ENCODE results near the gene MARK2. TPM values are rescaled to one million over a fixed set of nuclear protein-coding genes. Genes with fewer than 3 reads are reported as not detected.

The MARK2 gene
- total and polyA plus RNA-seq, 10 of the 15 experiments (the other 5 are each of a cell fraction or from before 2014, with no cell fraction given) = 0.19 to 29.5 (median 13.2) TPM

DNA sequence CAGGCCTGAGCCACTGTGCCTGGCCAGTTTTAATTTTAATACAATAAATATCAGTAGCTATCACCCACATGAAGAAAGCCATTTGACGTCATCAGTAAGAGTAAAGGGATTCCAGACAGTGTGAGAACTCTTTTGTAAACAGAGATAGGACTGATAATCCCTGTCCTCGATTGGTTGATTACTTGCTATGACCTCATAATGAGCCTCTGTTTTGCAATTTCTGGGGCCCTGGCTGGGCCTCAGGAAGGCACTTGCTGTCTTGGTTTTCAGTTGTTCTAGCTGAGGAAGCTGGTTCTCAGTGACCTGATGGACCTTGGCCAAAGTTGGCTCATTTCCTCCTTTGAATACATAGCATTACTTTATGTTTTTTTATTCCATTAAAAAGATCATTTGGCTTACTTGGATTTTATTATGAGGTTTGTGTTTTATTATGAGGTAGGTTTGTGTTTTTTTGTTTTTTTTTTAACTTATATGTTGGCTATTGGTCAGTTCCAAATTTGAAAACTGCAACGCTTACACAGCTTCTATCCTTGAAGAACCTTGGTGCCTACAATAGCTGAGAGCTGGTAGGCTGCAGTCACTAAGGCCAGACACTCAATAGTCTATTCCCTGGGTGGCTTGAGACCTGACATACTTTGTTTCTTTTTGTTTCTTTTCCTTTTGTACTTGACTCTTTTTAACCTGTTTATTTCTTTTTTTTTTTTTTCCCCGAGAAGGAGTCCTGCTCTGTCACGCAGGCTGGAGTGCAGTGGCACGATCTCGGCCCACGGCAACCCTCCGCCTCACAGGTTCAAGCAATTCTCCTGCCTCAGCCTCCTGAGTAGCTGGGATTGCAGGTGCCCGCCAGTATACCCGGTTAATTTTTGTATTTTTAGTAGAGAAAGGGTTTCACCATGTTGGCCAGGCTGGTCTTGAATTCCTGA lies 20.0 kb downstream of the MARK2 start:
- peaks cover 19% of the 10 kb centered on the region for H3K79me2 ChIP-seq (ENCODE audit: control insufficient read depth, insufficient read depth, low read length)
- ATAC-seq = peak; percentile 40
- SMC1A ChIA-PET (ENCODE audit: uncharacterized antibody, unreplicated experiment) = interaction anchor here (0.7 to 13.9 kb wide), 3 partner anchors 9 to 28 kb away, joined by 3 to 153 read pairs (median 3); partner anchors contain the start of gene MARK2
- no peaks in the 10 kb centered on the region for H4K20me1 ChIP-seq (ENCODE audit: control insufficient read depth, insufficient read depth)
- TF ChIP-seq POU2F2 (IDR thresholded peaks at IDR 0.05; ENCODE audit: borderline replicate concordance, low read depth, low read length) = no peak
- TF ChIP-seq ATF7 (IDR thresholded peaks at IDR 0.05; ENCODE audit: low read depth) = 0 out of 2 replicates have a peak, but pooled peaks have one; percentile 18
- no peak overlapping the region for H3K4me2 ChIP-seq (ENCODE audit: control insufficient read depth, insufficient read depth)
- peaks cover 7 to 8% of the 10 kb centered on the region in 2 experiments; a peak in 3 of 4 replicates for H3K36me3 ChIP-seq (ENCODE audit: control insufficient read depth in 2 of 2, insufficient read depth in 2 of 2, low read length in 1 of 2)
- intact Hi-C loops (cut with micrococcal nuclease; ENCODE audit: unreplicated experiment) = no loop called here
- FAIRE-seq = no peak
- H3K4me3 ChIP-seq = no peak overlapping the region
- CTCF ChIA-PET = interaction anchor here (2.0 to 4.6 kb wide), 2 partner anchors 15 to 22 kb away, joined by 7 to 22 read pairs; partner anchors contain the start of gene MARK2
- H3K9ac ChIP-seq (ENCODE audit: control insufficient read depth, insufficient read depth, low read length) = no peak overlapping the region
- H2AFZ ChIP-seq (ENCODE audit: control insufficient read depth, low read depth, low read length) = no peak overlapping the region
- POLR2A ChIA-PET = interaction anchor here (0.9 kb wide), 1 partner anchor 9 kb away, joined by 3 read pairs; no protein-coding TSS in a partner anchor
- RAD21 ChIA-PET (ENCODE audit: unreplicated experiment) = interaction anchor here (0.7 to 1.4 kb wide), 2 partner anchors 18 to 20 kb away, joined by 3 read pairs; partner anchors contain the start of gene MARK2
- H3K4me1 ChIP-seq (ENCODE audit: control insufficient read depth, insufficient read depth, low read length) = 0 out of 2 replicates have a peak, but pooled peaks cover 3% of the 10 kb centered on the region
- no peaks in the 10 kb centered on the region for H3K9me3 ChIP-seq (replicated peaks; ENCODE audit: control insufficient read depth, insufficient read depth, low read length)
- BruUV-seq (replicated peaks) = no TSS peak
- in situ Hi-C loops (cut with MboI) = no loop called here
- no peaks in the 10 kb centered on the region for H3K27me3 ChIP-seq (replicated peaks in 1 of 2; ENCODE audit: control insufficient read depth in 2 of 2, insufficient read depth in 2 of 2, low read length in 1 of 2)
- WGBS (ENCODE audit: insufficient coverage, insufficient replicate concordance, low lambda C conversion rate, missing lambda C conversion rate) = 92% methylated on average over 9 of the region's 11 CpGs
- no peak for DNase-seq (ENCODE audit: low read depth, low spot score)
- H3K27ac ChIP-seq (ENCODE audit: control insufficient read depth, insufficient read depth) = no peak overlapping the region

DNA sequence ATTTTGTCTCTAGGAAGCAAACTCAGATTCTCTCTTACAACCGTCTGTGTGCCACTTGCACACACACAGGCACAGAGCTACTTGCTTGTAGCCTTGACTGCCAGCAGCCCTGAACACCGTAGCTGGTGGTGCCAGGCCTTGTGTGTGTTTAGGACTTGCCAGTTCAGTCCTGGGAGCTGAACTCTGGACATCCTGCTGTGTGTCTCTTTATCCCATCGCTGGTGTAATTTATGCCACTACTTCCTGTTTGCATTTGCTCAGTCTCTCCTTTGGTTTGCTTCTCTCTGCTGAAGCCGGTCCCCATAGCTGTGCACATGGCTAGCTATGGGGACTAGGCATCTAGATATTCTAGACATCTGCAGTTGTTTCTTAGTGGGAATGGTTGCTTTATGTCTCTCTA lies 24.0 kb downstream of the MARK2 start:
- Histone ChIP-seq H3K27me3 (replicated peaks in 1 of 2; ENCODE audit: control insufficient read depth in 2 of 2, insufficient read depth in 2 of 2, low read length in 1 of 2) (no peaks in the 10 kb centered on the region), H3K4me1 (ENCODE audit: control insufficient read depth, insufficient read depth, low read length) (peaks cover 24% of the 10 kb centered on the region), H3K4me2 (ENCODE audit: control insufficient read depth, insufficient read depth) (no peak overlapping the region), H3K36me3 (ENCODE audit: control insufficient read depth in 2 of 2, insufficient read depth in 2 of 2, low read length in 1 of 2) (peaks cover 5 to 9% of the 10 kb centered on the region in 2 experiments; a peak in 3 of 4 replicates), H2AFZ (ENCODE audit: control insufficient read depth, low read depth, low read length) (no peak overlapping the region), H3K27ac (ENCODE audit: control insufficient read depth, insufficient read depth) (no peak overlapping the region), H3K9ac (ENCODE audit: control insufficient read depth, insufficient read depth, low read length) (no peak overlapping the region), H3K9me3 (replicated peaks; ENCODE audit: control insufficient read depth, insufficient read depth, low read length) (no peaks in the 10 kb centered on the region), H4K20me1 (ENCODE audit: control insufficient read depth, insufficient read depth) (peaks cover 9% of the 10 kb centered on the region; the same call in 1 of the 2 replicates), H3K4me3 (no peak overlapping the region), H3K79me2 (ENCODE audit: control insufficient read depth, insufficient read depth, low read length) (peaks cover 20% of the 10 kb centered on the region)
- ChIA-PET RAD21 (ENCODE audit: unreplicated experiment) (interaction anchor here (0.6 kb wide), 1 partner anchor 85 kb away, joined by 4 read pairs; no protein-coding TSS in a partner anchor), SMC1A (ENCODE audit: uncharacterized antibody, unreplicated experiment) (interaction anchor here (1.5 to 13.9 kb wide), 2 partner anchors 10 to 23 kb away, joined by 5 to 153 read pairs; partner anchors contain the start of gene MARK2), CTCF (interaction anchor here (0.8 to 4.6 kb wide), 5 partner anchors 12 to 83 kb away, joined by 3 to 22 read pairs (median 4); partner anchors contain the start of gene MARK2), POLR2A (interaction anchor here (0.5 to 0.8 kb wide), 2 partner anchors 12 to 114 kb away, joined by 3 to 7 read pairs; no protein-coding TSS in a partner anchor)
- no TSS peak for BruUV-seq (replicated peaks)
- no peak for TF ChIP-seq SMAD1 (IDR thresholded peaks at IDR 0.05; ENCODE audit: low read depth, partially characterized antibody)
- TF ChIP-seq, protein P1, sequence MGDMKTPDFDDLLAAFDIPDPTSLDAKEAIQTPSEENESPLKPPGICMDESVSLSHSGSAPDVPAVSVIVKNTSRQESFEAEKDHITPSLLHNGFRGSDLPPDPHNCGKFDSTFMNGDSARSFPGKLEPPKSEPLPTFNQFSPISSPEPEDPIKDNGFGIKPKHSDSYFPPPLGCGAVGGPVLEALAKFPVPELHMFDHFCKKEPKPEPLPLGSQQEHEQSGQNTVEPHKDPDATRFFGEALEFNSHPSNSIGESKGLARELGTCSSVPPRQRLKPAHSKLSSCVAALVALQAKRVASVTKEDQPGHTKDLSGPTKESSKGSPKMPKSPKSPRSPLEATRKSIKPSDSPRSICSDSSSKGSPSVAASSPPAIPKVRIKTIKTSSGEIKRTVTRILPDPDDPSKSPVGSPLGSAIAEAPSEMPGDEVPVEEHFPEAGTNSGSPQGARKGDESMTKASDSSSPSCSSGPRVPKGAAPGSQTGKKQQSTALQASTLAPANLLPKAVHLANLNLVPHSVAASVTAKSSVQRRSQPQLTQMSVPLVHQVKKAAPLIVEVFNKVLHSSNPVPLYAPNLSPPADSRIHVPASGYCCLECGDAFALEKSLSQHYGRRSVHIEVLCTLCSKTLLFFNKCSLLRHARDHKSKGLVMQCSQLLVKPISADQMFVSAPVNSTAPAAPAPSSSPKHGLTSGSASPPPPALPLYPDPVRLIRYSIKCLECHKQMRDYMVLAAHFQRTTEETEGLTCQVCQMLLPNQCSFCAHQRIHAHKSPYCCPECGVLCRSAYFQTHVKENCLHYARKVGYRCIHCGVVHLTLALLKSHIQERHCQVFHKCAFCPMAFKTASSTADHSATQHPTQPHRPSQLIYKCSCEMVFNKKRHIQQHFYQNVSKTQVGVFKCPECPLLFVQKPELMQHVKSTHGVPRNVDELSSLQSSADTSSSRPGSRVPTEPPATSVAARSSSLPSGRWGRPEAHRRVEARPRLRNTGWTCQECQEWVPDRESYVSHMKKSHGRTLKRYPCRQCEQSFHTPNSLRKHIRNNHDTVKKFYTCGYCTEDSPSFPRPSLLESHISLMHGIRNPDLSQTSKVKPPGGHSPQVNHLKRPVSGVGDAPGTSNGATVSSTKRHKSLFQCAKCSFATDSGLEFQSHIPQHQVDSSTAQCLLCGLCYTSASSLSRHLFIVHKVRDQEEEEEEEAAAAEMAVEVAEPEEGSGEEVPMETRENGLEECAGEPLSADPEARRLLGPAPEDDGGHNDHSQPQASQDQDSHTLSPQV (IDR thresholded peaks at IDR 0.05) = no peak
- TF ChIP-seq WRNIP1 (IDR thresholded peaks at IDR 0.05; ENCODE audit: borderline replicate concordance, low read depth, low read length) = no peak
- TF ChIP-seq NFYA (IDR thresholded peaks at IDR 0.05; ENCODE audit: borderline replicate concordance, low read depth, low read length) = no peak
- no peak for TF ChIP-seq TARDBP (IDR thresholded peaks at IDR 0.05; ENCODE audit: borderline replicate concordance)
- TF ChIP-seq GABPA (IDR thresholded peaks at IDR 0.05; ENCODE audit: low read depth) = no peak
- no peak for TF ChIP-seq ASH2L (IDR thresholded peaks at IDR 0.05; ENCODE audit: borderline replicate concordance, low read depth)
- TF ChIP-seq RAD21 (IDR thresholded peaks at IDR 0.05; ENCODE audit: insufficient read depth, low read depth, low read length) = no peak
- no peak for TF ChIP-seq RFX5 (IDR thresholded peaks at IDR 0.05; ENCODE audit: low read depth, low read length)
- ATAC-seq (no peak), DNase-seq (ENCODE audit: low read depth, low spot score) (no peak), FAIRE-seq (no peak)
- 55% methylated on average over 4 of the region's 4 CpGs for WGBS (ENCODE audit: insufficient coverage, insufficient replicate concordance, low lambda C conversion rate, missing lambda C conversion rate)
- intact Hi-C loops (cut with micrococcal nuclease; ENCODE audit: unreplicated experiment) = no loop called here
- in situ Hi-C loops (cut with MboI) = no loop called here

Measured in GM12878 (cell line).